NB4 (cell line): ENCODE measurements around the gene AGFG1.
A peak's percentile ranks its signal among the peaks of the same experiment; 100 is the strongest.

Source experiments
- DNase-seq: peaks from one replicate; pipeline ENCODE4 v3.0.0; 2010; ENCODE audit warnings: low read depth
- H3K4me3 ChIP-seq: one replicate; pipeline ENCODE4 v1.5.1; 2011; ENCODE audit warnings: mild to moderate bottlenecking, low read depth, low read length, moderate library complexity
- MYC ChIP-seq: IDR thresholded peaks from 2 replicates; pipeline ENCODE4 v1.6.1; 2011; ENCODE audit warnings: low read depth, low read length
- POLR2A ChIP-seq: IDR thresholded peaks from 2 replicates; pipeline ENCODE4 v1.6.1; 2011; ENCODE audit warnings: mild to moderate bottlenecking; ENCODE audit not compliant: insufficient read length; ENCODE audit errors: extremely low read depth
- TF ChIP-seq, protein P1 (sequence below): IDR thresholded peaks from one replicate; pipeline ENCODE4 v1.5.1; 2012; ENCODE audit warnings: low read depth, low read length
- TF ChIP-seq, protein P2 (sequence below): IDR thresholded peaks from 2 replicates; pipeline ENCODE4 v1.6.1; 2011; ENCODE audit warnings: low read depth, low read length

Gene AGFG1

DNA sequence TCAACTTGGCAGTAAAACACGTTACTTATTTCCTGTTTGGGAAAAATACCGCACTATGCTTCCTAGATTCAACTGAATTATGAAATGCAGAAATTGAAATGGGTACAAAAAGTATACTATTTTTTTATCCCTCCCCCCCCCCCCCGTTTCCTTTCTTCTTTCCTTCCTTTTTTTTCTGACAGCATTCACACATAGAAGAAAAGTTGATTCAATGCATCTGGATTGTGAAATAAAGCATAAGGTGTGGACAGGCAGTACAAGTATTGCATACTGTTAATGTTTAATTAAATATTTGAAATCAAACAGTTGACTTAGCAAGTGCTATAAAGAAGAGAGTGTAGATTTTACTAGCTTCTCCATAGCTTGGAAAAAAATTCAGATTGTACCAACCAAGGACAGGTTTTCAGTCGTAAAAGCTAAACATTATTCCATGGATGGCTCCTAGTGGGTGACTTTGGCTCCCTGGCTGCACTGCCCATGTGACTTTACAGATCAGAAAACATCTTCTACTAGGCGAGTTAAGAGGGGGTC is 21.6 kb upstream of the AGFG1 start:
- peak; percentile 22 for DNase-seq
- TF ChIP-seq, protein P1, sequence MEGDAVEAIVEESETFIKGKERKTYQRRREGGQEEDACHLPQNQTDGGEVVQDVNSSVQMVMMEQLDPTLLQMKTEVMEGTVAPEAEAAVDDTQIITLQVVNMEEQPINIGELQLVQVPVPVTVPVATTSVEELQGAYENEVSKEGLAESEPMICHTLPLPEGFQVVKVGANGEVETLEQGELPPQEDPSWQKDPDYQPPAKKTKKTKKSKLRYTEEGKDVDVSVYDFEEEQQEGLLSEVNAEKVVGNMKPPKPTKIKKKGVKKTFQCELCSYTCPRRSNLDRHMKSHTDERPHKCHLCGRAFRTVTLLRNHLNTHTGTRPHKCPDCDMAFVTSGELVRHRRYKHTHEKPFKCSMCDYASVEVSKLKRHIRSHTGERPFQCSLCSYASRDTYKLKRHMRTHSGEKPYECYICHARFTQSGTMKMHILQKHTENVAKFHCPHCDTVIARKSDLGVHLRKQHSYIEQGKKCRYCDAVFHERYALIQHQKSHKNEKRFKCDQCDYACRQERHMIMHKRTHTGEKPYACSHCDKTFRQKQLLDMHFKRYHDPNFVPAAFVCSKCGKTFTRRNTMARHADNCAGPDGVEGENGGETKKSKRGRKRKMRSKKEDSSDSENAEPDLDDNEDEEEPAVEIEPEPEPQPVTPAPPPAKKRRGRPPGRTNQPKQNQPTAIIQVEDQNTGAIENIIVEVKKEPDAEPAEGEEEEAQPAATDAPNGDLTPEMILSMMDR = no peak
- TF ChIP-seq, protein P2, sequence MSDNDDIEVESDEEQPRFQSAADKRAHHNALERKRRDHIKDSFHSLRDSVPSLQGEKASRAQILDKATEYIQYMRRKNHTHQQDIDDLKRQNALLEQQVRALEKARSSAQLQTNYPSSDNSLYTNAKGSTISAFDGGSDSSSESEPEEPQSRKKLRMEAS = no peak
- TF ChIP-seq POLR2A = no peak
- no peak overlapping the region for H3K4me3 ChIP-seq

DNA sequence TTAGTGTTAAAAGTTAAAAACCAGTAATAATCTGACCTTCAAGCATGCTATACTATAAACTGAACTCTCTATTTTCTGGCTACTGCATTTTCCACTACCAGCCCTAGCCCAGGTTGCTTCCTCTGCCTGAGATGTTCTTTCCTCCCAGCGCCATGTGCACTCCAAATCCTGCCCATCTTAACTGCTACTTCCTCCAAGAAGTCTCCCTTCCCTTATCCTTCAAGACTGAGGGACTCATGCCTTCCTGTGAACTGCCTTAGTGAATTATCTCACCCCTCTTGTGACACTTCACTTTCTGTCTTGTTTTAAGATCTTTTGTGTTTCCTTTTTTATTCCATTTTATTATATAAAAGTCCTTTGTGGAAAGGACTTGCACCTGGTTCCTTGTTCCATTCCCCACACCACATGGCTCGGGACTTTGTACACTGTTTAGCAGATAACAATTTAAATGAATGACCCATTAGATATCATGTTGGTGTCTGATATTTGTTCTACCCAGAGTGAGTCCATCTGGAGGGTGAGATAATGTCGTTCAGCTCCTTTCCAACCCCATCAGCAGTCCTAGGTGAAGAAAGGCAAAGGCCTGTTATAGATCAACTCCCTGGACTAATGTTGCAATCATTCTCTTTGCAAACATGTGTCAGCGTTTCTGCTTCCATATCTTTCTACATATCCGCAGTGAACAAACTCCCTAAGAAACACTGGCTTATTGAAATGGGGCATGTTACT is 20.9 kb upstream of the AGFG1 start:
- TF ChIP-seq POLR2A (no peak), MYC (no peak)
- TF ChIP-seq, protein P2 = no peak
- TF ChIP-seq, protein P1 = no peak
- H3K4me3 ChIP-seq = no peak overlapping the region
- peak; percentile 55 for DNase-seq

DNA sequence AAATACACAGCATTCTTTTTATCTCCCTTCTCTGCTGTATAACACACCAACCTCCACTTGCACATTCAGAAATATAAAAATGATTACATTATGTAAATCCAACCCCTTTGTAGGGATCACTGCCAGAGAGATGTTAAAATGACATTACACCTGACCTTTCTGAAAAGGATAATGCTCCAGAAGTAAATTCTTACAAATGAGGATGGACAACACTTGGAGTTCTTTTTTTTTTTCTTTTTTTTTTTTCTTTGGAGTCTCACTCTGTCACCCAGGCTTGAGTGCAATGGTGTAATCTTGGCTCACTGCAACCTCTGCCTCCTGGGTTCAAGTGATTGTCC is 20.3 kb upstream of the AGFG1 start:
- no peak overlapping the region for H3K4me3 ChIP-seq
- TF ChIP-seq, protein P2 = no peak
- TF ChIP-seq MYC = no peak
- no peak for DNase-seq

DNA sequence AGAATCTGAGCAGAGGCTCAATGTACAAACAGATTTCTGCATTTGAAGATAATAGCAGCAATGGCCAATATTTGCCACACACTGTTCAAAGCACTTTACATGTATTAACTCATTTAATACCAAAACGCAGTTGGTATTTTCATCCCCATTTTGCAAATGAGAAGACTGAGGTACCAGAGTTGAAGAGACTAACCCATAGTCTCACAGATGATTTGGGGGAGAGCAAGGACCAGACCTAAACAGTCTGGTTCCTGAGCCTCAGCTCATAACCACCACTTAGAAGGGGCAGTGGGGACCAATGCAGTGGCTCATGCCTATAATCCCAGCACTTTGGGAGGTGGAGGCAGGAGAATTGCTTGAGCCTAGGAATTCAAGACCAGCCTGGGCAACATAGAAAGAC is 18.1 kb upstream of the AGFG1 start:
- H3K4me3 ChIP-seq = no peak overlapping the region
- TF ChIP-seq MYC = no peak
- no peak for TF ChIP-seq POLR2A
- TF ChIP-seq, protein P2 = no peak
- TF ChIP-seq, protein P1 = no peak
- DNase-seq = no peak

DNA sequence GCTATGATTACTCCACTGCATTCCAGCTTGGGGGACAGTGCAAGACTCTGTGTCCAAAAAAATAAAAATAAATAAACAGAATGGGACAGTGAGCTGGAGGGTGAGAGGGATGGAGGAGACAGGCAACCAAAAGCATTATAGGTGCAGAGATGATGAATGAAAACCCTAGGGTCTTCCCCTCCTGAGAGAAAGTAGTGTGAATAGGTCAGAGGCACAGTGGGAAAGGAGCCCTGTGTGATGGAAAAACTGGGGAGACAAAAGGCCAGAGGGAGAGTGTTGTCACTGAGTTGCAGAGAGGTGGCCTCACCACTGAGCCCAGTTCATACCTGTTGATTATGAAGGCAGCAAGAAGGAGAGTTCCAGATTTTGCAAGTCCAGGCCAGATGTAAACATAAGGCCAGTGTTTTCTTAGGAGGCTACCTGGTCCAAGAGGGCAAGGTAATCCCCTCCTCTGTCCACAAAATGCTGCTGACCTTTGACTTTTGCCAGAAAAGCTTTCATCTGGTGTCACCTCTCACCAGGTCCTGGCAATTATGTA is 17.6 kb upstream of the AGFG1 start:
- no peak for DNase-seq
- H3K4me3 ChIP-seq = no peak overlapping the region
- TF ChIP-seq, protein P1 = no peak
- TF ChIP-seq, protein P2 = no peak
- TF ChIP-seq POLR2A (no peak), MYC (no peak)

DNA sequence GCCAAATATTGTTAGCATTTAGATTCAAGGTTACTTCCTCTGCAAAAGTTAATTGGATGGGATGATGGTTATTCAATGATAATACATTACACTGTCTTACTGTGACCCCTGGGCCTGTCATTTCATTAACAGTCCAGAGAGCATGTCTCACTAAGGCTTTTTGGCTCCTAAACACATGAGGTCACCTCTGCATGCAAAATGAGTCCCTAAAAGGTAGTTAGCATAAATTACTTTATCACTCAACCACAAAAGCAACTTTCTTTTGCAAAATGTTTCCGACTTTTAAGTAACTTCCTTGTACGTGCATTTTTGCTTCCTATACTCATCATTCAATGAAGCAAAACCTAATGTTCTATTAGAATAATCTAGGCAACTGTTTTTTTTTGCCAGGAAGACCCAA is 16.8 kb upstream of the AGFG1 start:
- TF ChIP-seq POLR2A = no peak
- TF ChIP-seq MYC = no peak
- TF ChIP-seq, protein P2 = no peak
- TF ChIP-seq, protein P1 = no peak
- no peak for DNase-seq

More for the DNA sequence above, 16.8 kb upstream of the AGFG1 start:
- H3K4me3 ChIP-seq = no peak overlapping the region
